Neural cell (in vitro differentiated cells): ENCODE measurements around the gene LRRC27. TPM values are rescaled to one million over a fixed set of nuclear protein-coding genes. Genes with fewer than 3 reads are reported as not detected.

Experiments
- H2AFZ ChIP-seq: fragments of 200-600, 300-800 bp; sonication (generic), shearing (Covaris generic); 2 replicates; pipeline ENCODE4 v1.6.0; 2014; ENCODE audit warnings: low read depth, mild to moderate bottlenecking, antibody characterized with exemption, low read length, moderate library complexity
- H3F3A ChIP-seq: fragments of 200-600 bp; shearing (Covaris generic); 2 replicates; pipeline ENCODE4 v1.6.1; 2016; ENCODE audit warnings: mild to moderate bottlenecking, moderate library complexity, mixed read lengths, antibody characterized with exemption, low read length; ENCODE audit not compliant: insufficient read depth, poor library complexity, severe bottlenecking
- H3K27ac ChIP-seq: fragments of 200-600, 300-800 bp; sonication (generic), shearing (Covaris generic); 2 replicates; pipeline ENCODE4 v1.5.1; 2014; ENCODE audit warnings: mild to moderate bottlenecking, low read length, moderate library complexity
- H3K27me3 ChIP-seq: fragments of 300-800, 200-600 bp; sonication (generic), shearing (Covaris generic); 2 replicates; pipeline ENCODE4 v1.6.0; 2014; ENCODE audit warnings: mild to moderate bottlenecking, low read depth, low read length, moderate library complexity; ENCODE audit not compliant: insufficient read depth
- H3K36me3 ChIP-seq: fragments of 300-800, 200-600 bp; sonication (generic), shearing (Covaris generic); 2 replicates; pipeline ENCODE4 v1.5.1; 2014; ENCODE audit warnings: mild to moderate bottlenecking, antibody characterized with exemption, low read length, moderate library complexity; ENCODE audit not compliant: insufficient read depth
- H3K4me2 ChIP-seq: fragments of 300-800, 200-600 bp; sonication (generic), shearing (Covaris generic); 2 replicates; pipeline ENCODE4 v1.6.0; 2014; ENCODE audit warnings: mild to moderate bottlenecking, low read length
- H3K4me3 ChIP-seq: fragments of 300-800, 200-600 bp; sonication (generic), shearing (Covaris generic); 2 replicates; pipeline ENCODE4 v1.5.1; 2014; ENCODE audit warnings: mild to moderate bottlenecking, low read length, moderate library complexity
- H3K79me2 ChIP-seq: fragments of 200-600 bp; shearing (Covaris generic); replicated peaks from 2 replicates; pipeline ENCODE4 v1.6.0; 2014; ENCODE audit warnings: mild to moderate bottlenecking, low read length, moderate library complexity; ENCODE audit not compliant: insufficient read depth
- H3K9ac ChIP-seq: fragments of 300-800, 200-600 bp; sonication (generic), shearing (Covaris generic); 2 replicates; pipeline ENCODE4 v1.6.1; 2016; ENCODE audit warnings: mild to moderate bottlenecking, low read length, mixed read lengths
- H3K9me2 ChIP-seq: fragments of 200-600 bp; shearing (Covaris generic); 2 replicates; pipeline ENCODE4 v1.6.1; 2016; ENCODE audit warnings: mild to moderate bottlenecking, low read length, mixed read lengths; ENCODE audit not compliant: insufficient read depth
- H3K9me3 ChIP-seq: fragments of 200-600, 300-800 bp; sonication (generic), shearing (Covaris generic); 2 replicates; pipeline ENCODE4 v1.6.1; 2016; ENCODE audit warnings: mild to moderate bottlenecking, mixed run types, low read length, moderate library complexity, mixed read lengths
- H4K20me1 ChIP-seq: fragments of 200-600 bp; shearing (Covaris generic); 2 replicates; pipeline ENCODE4 v1.6.1; 2016; ENCODE audit warnings: mild to moderate bottlenecking, mixed run types; ENCODE audit not compliant: insufficient read depth
- EP300 ChIP-seq: fragments of 450-650 bp; conservative IDR thresholded peaks from 2 replicates; pipeline ENCODE4 v1.6.1; 2014; ENCODE audit warnings: antibody characterized with exemption, mild to moderate bottlenecking, moderate library complexity; ENCODE audit not compliant: poor library complexity, severe bottlenecking
- EZH2 ChIP-seq: fragments of 200-600, 300-800 bp; shearing (Covaris generic), sonication (generic); IDR thresholded peaks from 2 replicates; pipeline ENCODE4 v1.6.1; 2014; ENCODE audit warnings: antibody characterized with exemption, low read length, borderline replicate concordance, mild to moderate bottlenecking; ENCODE audit not compliant: insufficient read depth, poor library complexity, severe bottlenecking
- MXI1 ChIP-seq: fragments of 450-650 bp; conservative IDR thresholded peaks from 2 replicates; pipeline ENCODE4 v1.6.1; 2014; ENCODE audit warnings: antibody characterized with exemption, mild to moderate bottlenecking; ENCODE audit not compliant: poor library complexity, severe bottlenecking
- POLR2AphosphoS5 ChIP-seq: IDR thresholded peaks from 2 replicates; pipeline ENCODE4 v1.6.1; 2012
- RAD21 ChIP-seq: fragments of 450-650 bp; conservative IDR thresholded peaks from 2 replicates; pipeline ENCODE4 v1.6.1; 2014; ENCODE audit warnings: antibody characterized with exemption, mild to moderate bottlenecking, moderate library complexity
- REST ChIP-seq: IDR thresholded peaks from 2 replicates; pipeline ENCODE4 v1.6.1; 2012; ENCODE audit warnings: borderline replicate concordance
- SMC3 ChIP-seq: fragments of 450-650 bp; conservative IDR thresholded peaks from 2 replicates; pipeline ENCODE4 v1.6.1; 2014; ENCODE audit warnings: antibody characterized with exemption, mild to moderate bottlenecking, moderate library complexity; ENCODE audit not compliant: poor library complexity
- TAF1 ChIP-seq: IDR thresholded peaks from 2 replicates; pipeline ENCODE4 v1.6.1; 2012; ENCODE audit warnings: low read depth
- polyA plus RNA-seq: library from polyadenylated mRNA; depleted of rRNA; stranded (reverse); fragments of >200 nt; gene quantifications from 2 replicates; pipeline ENCODE4 v1.2.3, GENCODE V29; 2014
- TF ChIP-seq, protein P1 (sequence below): fragments of 450-650 bp; IDR thresholded peaks from 2 replicates; pipeline ENCODE4 v1.5.1; 2014; ENCODE audit warnings: antibody characterized with exemption, mild to moderate bottlenecking, moderate library complexity; ENCODE audit not compliant: poor library complexity, severe bottlenecking

LRRC27 gene
- polyA plus RNA-seq, 1 donor from 2014 or later = 26.7 TPM

DNA sequence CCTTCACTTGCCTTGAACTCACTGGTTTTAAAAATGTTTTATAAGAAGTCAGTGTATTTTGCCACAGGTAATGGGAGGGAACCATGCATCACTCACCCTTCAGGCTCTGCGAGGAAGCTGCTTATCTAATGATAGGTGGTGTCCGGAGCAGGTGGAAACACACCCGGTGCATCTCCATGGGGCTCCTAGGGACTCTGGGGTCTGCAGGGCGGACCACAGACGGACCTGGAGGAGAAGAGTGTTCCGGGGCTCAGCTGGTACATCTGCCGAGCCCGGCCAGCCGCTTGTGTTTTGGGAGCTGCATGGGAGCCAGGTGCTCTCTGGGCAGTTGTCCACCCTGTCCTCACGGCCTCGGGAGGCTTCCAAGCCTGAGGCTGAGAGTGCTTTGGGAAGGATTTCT is 7.3 kb downstream of the LRRC27 start:
- Histone ChIP-seq H3K79me2 (no peaks in the 10 kb centered on the region), H3K27me3 (no peaks in the 10 kb centered on the region), H2AFZ (no peak overlapping the region), H3K9ac (no peak overlapping the region), H3K4me3 (no peak overlapping the region), H3F3A (no peaks in the 10 kb centered on the region), H3K9me2 (no peaks in the 10 kb centered on the region), H3K4me2 (no peak overlapping the region), H4K20me1 (no peaks in the 10 kb centered on the region), H3K9me3 (no peaks in the 10 kb centered on the region), H3K36me3 (no peaks in the 10 kb centered on the region), H3K27ac (no peak overlapping the region)
- TF ChIP-seq EZH2 (no peak), EP300 (no peak), POLR2AphosphoS5 (no peak), SMC3 (no peak), MXI1 (no peak), REST (no peak), RAD21 (no peak), TAF1 (no peak)
- TF ChIP-seq, protein P1, sequence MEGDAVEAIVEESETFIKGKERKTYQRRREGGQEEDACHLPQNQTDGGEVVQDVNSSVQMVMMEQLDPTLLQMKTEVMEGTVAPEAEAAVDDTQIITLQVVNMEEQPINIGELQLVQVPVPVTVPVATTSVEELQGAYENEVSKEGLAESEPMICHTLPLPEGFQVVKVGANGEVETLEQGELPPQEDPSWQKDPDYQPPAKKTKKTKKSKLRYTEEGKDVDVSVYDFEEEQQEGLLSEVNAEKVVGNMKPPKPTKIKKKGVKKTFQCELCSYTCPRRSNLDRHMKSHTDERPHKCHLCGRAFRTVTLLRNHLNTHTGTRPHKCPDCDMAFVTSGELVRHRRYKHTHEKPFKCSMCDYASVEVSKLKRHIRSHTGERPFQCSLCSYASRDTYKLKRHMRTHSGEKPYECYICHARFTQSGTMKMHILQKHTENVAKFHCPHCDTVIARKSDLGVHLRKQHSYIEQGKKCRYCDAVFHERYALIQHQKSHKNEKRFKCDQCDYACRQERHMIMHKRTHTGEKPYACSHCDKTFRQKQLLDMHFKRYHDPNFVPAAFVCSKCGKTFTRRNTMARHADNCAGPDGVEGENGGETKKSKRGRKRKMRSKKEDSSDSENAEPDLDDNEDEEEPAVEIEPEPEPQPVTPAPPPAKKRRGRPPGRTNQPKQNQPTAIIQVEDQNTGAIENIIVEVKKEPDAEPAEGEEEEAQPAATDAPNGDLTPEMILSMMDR = no peak

GRCh38 chr10:132341017-132341416 is 9.0 kb downstream of the LRRC27 start:
- no peaks in the 10 kb centered on the region for H3F3A ChIP-seq
- no peak overlapping the region for H3K9ac ChIP-seq
- H4K20me1 ChIP-seq = no peaks in the 10 kb centered on the region
- TF ChIP-seq REST (no peak), SMC3 (no peak), EP300 (no peak), EZH2 (no peak), TAF1 (no peak), MXI1 (no peak), RAD21 (no peak), POLR2AphosphoS5 (no peak)
- TF ChIP-seq, protein P1 = no peak
- no peaks in the 10 kb centered on the region for H3K79me2 ChIP-seq
- H3K9me2 ChIP-seq = no peaks in the 10 kb centered on the region
- H3K36me3 ChIP-seq = no peaks in the 10 kb centered on the region
- H3K9me3 ChIP-seq = no peaks in the 10 kb centered on the region
- no peaks in the 10 kb centered on the region for H3K27me3 ChIP-seq
- H3K27ac ChIP-seq = no peak overlapping the region
- no peak overlapping the region for H3K4me2 ChIP-seq
- no peak overlapping the region for H2AFZ ChIP-seq
- H3K4me3 ChIP-seq = no peak overlapping the region
